HEK293 (cell line): ENCODE data around the gene CTSO.

Source experiments
- CTCF ChIA-PET: fragments of 350-600 bp; formaldehyde crosslinking; extraction: SDS; loops from one replicate; lab custom pipeline; 2021; ENCODE audit warnings: antibody characterized with exemption; lab: Yijun Ruan, JAX
- POLR2A ChIA-PET: fragments of 300-600 bp; formaldehyde crosslinking; extraction: SDS; loops from one replicate; lab custom pipeline; 2020; ENCODE audit warnings: antibody characterized with exemption, inconsistent platforms; lab: Yijun Ruan, JAX
- H3K27ac ChIP-seq: fragments of 200-500 bp; sonication (Bioruptor generic); 2 replicates; pipeline ENCODE4 v1.5.1; 2014; ENCODE audit warnings: low read depth, low read length, control low read depth, inconsistent platforms; ENCODE audit errors: extremely low read depth
- H3K36me3 ChIP-seq, 2 experiments: fragments of 200-500 bp in 1 of 2; sonication (Bioruptor generic) in 1 of 2; 1 replicate in 1 of 2; 2 replicates in 1 of 2; pipeline ENCODE4 v1.5.1; 2014 to 2017; ENCODE audit warnings: inconsistent platforms in 2 of 2, low read length in 2 of 2; ENCODE audit not compliant: control insufficient read depth in 2 of 2, insufficient read depth in 1 of 2
- H3K4me1 ChIP-seq: fragments of 200-500 bp; sonication (Bioruptor generic); 2 replicates; pipeline ENCODE4 v1.5.1; 2014; ENCODE audit warnings: mild to moderate bottlenecking, low read length, inconsistent platforms; ENCODE audit not compliant: control insufficient read depth, insufficient read depth
- H3K4me3 ChIP-seq: 2 replicates; pipeline ENCODE4 v1.5.1; 2011; ENCODE audit warnings: low read depth, mild to moderate bottlenecking, control low read depth, low read length, moderate library complexity
- H3K9me3 ChIP-seq: fragments of 200-500 bp; sonication (Bioruptor generic); 2 replicates; pipeline ENCODE4 v1.5.1; 2014; ENCODE audit warnings: low read depth, low read length, inconsistent platforms; ENCODE audit not compliant: control insufficient read depth, insufficient read depth
- EGR2 ChIP-seq: fragments of 450-650 bp; formaldehyde crosslinking; IDR thresholded peaks from 2 replicates; pipeline ENCODE4 v1.5.1; 2016; ENCODE audit warnings: low read depth, missing biosample characterization, missing genetic modification characterization
- KLF7 ChIP-seq: fragments of 450-650 bp; formaldehyde crosslinking; IDR thresholded peaks from 2 replicates; pipeline ENCODE4 v1.5.1; 2016; ENCODE audit warnings: missing biosample characterization, missing genetic modification characterization, borderline replicate concordance
- KLF8 ChIP-seq: fragments of 450-650 bp; formaldehyde crosslinking; IDR thresholded peaks from 2 replicates; pipeline ENCODE4 v1.5.1; 2016; ENCODE audit warnings: missing biosample characterization, missing genetic modification characterization
- PBX3 ChIP-seq: sonication (generic); formaldehyde crosslinking; IDR thresholded peaks from 2 replicates; pipeline ENCODE4 v1.8.1; 2022; ENCODE audit warnings: mild to moderate bottlenecking, moderate library complexity, missing genetic modification reagents
- PRDM2 ChIP-seq: fragments of 450-650 bp; formaldehyde crosslinking; IDR thresholded peaks from 2 replicates; pipeline ENCODE4 v1.5.1; 2016; ENCODE audit warnings: missing biosample characterization, missing genetic modification characterization, borderline replicate concordance
- TRIM28 ChIP-seq: IDR thresholded peaks from 2 replicates; pipeline ENCODE4 v1.6.1; 2011; ENCODE audit warnings: low read length, control low read depth, borderline replicate concordance
- ZEB2 ChIP-seq: fragments of 450-650 bp; formaldehyde crosslinking; IDR thresholded peaks from 2 replicates; pipeline ENCODE4 v1.5.1; 2016; ENCODE audit warnings: missing biosample characterization, missing genetic modification characterization
- ZNF157 ChIP-seq: fragments of 450-650 bp; formaldehyde crosslinking; IDR thresholded peaks from 2 replicates; pipeline ENCODE4 v1.5.1; 2016; ENCODE audit warnings: missing biosample characterization, missing genetic modification characterization
- ZNF169 ChIP-seq: fragments of 450-650 bp; formaldehyde crosslinking; IDR thresholded peaks from 2 replicates; pipeline ENCODE4 v1.5.1; 2016; ENCODE audit warnings: missing biosample characterization, missing genetic modification characterization
- ZNF175 ChIP-seq: fragments of 450-650 bp; formaldehyde crosslinking; IDR thresholded peaks from 2 replicates; pipeline ENCODE4 v1.5.1; 2016; ENCODE audit warnings: missing biosample characterization, missing genetic modification characterization
- ZNF2 ChIP-seq: fragments of 450-650 bp; formaldehyde crosslinking; IDR thresholded peaks from 2 replicates; pipeline ENCODE4 v1.5.1; 2016; ENCODE audit warnings: missing biosample characterization, missing genetic modification characterization
- ZNF202 ChIP-seq: fragments of 450-650 bp; formaldehyde crosslinking; IDR thresholded peaks from 2 replicates; pipeline ENCODE4 v1.5.1; 2016; ENCODE audit warnings: missing biosample characterization, missing genetic modification characterization, borderline replicate concordance
- ZNF311 ChIP-seq: fragments of 450-650 bp; formaldehyde crosslinking; IDR thresholded peaks from 2 replicates; pipeline ENCODE4 v1.5.1; 2017; ENCODE audit warnings: missing biosample characterization, missing genetic modification characterization, borderline replicate concordance
- ZNF391 ChIP-seq: fragments of 450-650 bp; formaldehyde crosslinking; IDR thresholded peaks from 2 replicates; pipeline ENCODE4 v1.5.1; 2016; ENCODE audit warnings: low read depth, missing biosample characterization, missing genetic modification characterization, borderline replicate concordance
- ZNF514 ChIP-seq: fragments of 450-650 bp; formaldehyde crosslinking; IDR thresholded peaks from 2 replicates; pipeline ENCODE4 v1.5.1; 2016; ENCODE audit warnings: missing biosample characterization, missing genetic modification characterization
- ZNF529 ChIP-seq: fragments of 450-650 bp; formaldehyde crosslinking; IDR thresholded peaks from 2 replicates; pipeline ENCODE4 v1.5.1; 2017; ENCODE audit warnings: missing genetic modification characterization, missing biosample characterization; ENCODE audit not compliant: insufficient replicate concordance
- ZNF561 ChIP-seq: fragments of 450-650 bp; IDR thresholded peaks from 2 replicates; pipeline ENCODE4 v1.5.1; 2018; ENCODE audit warnings: missing biosample characterization, missing genetic modification characterization, borderline replicate concordance
- ZNF658 ChIP-seq: fragments of 450-650 bp; formaldehyde crosslinking; IDR thresholded peaks from 2 replicates; pipeline ENCODE4; 2016; ENCODE audit warnings: missing biosample characterization, missing genetic modification characterization
- ZNF707 ChIP-seq: fragments of 450-650 bp; formaldehyde crosslinking; IDR thresholded peaks from 2 replicates; pipeline ENCODE4 v1.5.1; 2016; ENCODE audit warnings: missing biosample characterization, missing genetic modification characterization
- ZNF768 ChIP-seq: fragments of 450-650 bp; formaldehyde crosslinking; IDR thresholded peaks from 2 replicates; pipeline ENCODE4 v1.5.1; 2018; ENCODE audit warnings: missing biosample characterization, mild to moderate bottlenecking, missing genetic modification characterization
- TF ChIP-seq, protein P1 (sequence below): fragments of 450-650 bp; formaldehyde crosslinking; IDR thresholded peaks from 2 replicates; pipeline ENCODE4 v1.5.1; 2016; ENCODE audit warnings: missing biosample characterization, missing genetic modification characterization
- TF ChIP-seq, protein P2 (sequence below): fragments of 450-650 bp; formaldehyde crosslinking; IDR thresholded peaks from 2 replicates; pipeline ENCODE4 v1.5.1; 2016; ENCODE audit warnings: missing biosample characterization, missing genetic modification characterization
- TF ChIP-seq, protein P3 (sequence below): fragments of 450-650 bp; formaldehyde crosslinking; IDR thresholded peaks from 2 replicates; pipeline ENCODE4; 2016; ENCODE audit warnings: missing biosample characterization, missing genetic modification characterization

CTSO gene

GRCh38 chr4:155931634-155932033 lies 22.0 kb downstream of the CTSO start:
- Histone ChIP-seq H3K27ac (no peak overlapping the region), H3K9me3 (no peaks in the 10 kb centered on the region), H3K4me3 (no peak overlapping the region), H3K4me1 (no peaks in the 10 kb centered on the region), H3K36me3 (no peaks in the 10 kb centered on the region)
- ChIA-PET CTCF (no interaction called here), POLR2A (no interaction called here)
- TF ChIP-seq, protein P1, sequence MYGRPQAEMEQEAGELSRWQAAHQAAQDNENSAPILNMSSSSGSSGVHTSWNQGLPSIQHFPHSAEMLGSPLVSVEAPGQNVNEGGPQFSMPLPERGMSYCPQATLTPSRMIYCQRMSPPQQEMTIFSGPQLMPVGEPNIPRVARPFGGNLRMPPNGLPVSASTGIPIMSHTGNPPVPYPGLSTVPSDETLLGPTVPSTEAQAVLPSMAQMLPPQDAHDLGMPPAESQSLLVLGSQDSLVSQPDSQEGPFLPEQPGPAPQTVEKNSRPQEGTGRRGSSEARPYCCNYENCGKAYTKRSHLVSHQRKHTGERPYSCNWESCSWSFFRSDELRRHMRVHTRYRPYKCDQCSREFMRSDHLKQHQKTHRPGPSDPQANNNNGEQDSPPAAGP (tag by site-specific recombination) = no peak
- TF ChIP-seq, protein P2, sequence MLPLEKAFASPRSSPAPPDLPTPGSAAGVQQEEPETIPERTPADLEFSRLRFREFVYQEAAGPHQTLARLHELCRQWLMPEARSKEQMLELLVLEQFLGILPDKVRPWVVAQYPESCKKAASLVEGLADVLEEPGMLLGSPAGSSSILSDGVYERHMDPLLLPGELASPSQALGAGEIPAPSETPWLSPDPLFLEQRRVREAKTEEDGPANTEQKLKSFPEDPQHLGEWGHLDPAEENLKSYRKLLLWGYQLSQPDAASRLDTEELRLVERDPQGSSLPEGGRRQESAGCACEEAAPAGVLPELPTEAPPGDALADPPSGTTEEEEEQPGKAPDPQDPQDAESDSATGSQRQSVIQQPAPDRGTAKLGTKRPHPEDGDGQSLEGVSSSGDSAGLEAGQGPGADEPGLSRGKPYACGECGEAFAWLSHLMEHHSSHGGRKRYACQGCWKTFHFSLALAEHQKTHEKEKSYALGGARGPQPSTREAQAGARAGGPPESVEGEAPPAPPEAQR (tag by site-specific recombination) = no peak
- no peak for TF ChIP-seq TRIM28
- no peak for TF ChIP-seq ZNF175 (tag by site-specific recombination)
- no peak for TF ChIP-seq PRDM2 (tag by site-specific recombination)

DNA sequence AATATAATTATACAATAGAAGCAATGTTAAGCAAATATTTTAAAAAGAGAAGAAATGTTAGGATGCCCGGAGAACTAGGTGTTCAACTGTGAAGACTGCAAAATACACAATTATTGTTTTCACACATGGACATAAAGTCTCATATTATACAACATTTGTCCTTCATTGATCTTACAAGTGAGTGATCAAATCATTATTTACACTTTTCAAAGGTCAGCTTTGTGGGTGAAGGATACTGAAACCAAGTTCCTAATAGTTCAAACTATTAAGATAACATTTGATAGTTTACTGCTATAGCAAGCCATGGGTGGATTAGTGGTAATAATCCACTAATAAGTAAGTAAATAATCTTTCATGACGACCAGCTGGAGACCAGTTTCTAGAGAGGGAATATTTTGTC lies 23.3 kb downstream of the CTSO start:
- no peak for TF ChIP-seq ZNF202 (tag by site-specific recombination)
- TF ChIP-seq PBX3 (CRISPR knock-in tag) = no peak
- no peak for TF ChIP-seq KLF7
- TF ChIP-seq ZNF529 (tag by site-specific recombination) = no peak
- TF ChIP-seq ZNF2 (tag by site-specific recombination) = no peak
- TF ChIP-seq, protein P3, sequence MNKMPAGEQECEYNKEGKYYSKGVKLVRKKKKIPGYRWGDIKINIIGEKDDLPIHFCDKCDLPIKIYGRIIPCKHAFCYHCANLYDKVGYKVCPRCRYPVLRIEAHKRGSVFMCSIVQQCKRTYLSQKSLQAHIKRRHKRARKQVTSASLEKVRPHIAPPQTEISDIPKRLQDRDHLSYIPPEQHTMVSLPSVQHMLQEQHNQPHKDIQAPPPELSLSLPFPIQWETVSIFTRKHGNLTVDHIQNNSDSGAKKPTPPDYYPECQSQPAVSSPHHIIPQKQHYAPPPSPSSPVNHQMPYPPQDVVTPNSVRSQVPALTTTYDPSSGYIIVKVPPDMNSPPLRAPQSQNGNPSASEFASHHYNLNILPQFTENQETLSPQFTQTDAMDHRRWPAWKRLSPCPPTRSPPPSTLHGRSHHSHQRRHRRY (tag by site-specific recombination) = no peak
- no peak for TF ChIP-seq KLF8
- no peak for TF ChIP-seq ZNF169
- no peak for TF ChIP-seq ZNF311 (tag by site-specific recombination)
- TF ChIP-seq ZNF391 = no peak
- TF ChIP-seq ZNF658 = no peak
- TF ChIP-seq ZNF561 (tag by site-specific recombination) = no peak
- no peak for TF ChIP-seq ZNF514 (tag by site-specific recombination)
- TF ChIP-seq ZNF707 (tag by site-specific recombination) = no peak
- TF ChIP-seq ZEB2 (tag by site-specific recombination) = no peak
- TF ChIP-seq ZNF157 = no peak
- TF ChIP-seq EGR2 = no peak
- no peak for TF ChIP-seq ZNF768 (tag by site-specific recombination)
- Histone ChIP-seq H3K36me3 (no peaks in the 10 kb centered on the region), H3K9me3 (no peaks in the 10 kb centered on the region), H3K4me3 (no peak overlapping the region), H3K27ac (no peak overlapping the region), H3K4me1 (no peaks in the 10 kb centered on the region)
- ChIA-PET POLR2A (no interaction called here), CTCF (no interaction called here)
